Neural progenitor cell (in vitro differentiated cells): ENCODE measurements around the gene HDAC4. TPM values are rescaled to one million over a fixed set of nuclear protein-coding genes. Genes with fewer than 3 reads are reported as not detected.

Experiments
- DNase-seq: peaks from one replicate; pipeline ENCODE4 v3.0.0-alpha.2; 2016; ENCODE audit warnings: low spot score
- H2AFZ ChIP-seq: fragments of 200-600 bp; sonication (generic); replicated peaks from 2 replicates; pipeline ENCODE4 v1.6.1; 2016; ENCODE audit warnings: antibody characterized with exemption
- H3F3A ChIP-seq: fragments of 200-600 bp; sonication (generic); 2 replicates; pipeline ENCODE4 v1.6.1; 2016; ENCODE audit warnings: antibody characterized with exemption, low read depth
- H3K27ac ChIP-seq: fragments of 200-600 bp; sonication (generic); 2 replicates; pipeline ENCODE4 v1.5.1; 2016; ENCODE audit warnings: mild to moderate bottlenecking
- H3K27me3 ChIP-seq: fragments of 200-600 bp; sonication (generic); 2 replicates; pipeline ENCODE4 v1.6.1; 2016; ENCODE audit warnings: mild to moderate bottlenecking, moderate library complexity
- H3K36me3 ChIP-seq: fragments of 200-600 bp; sonication (generic); 2 replicates; pipeline ENCODE4 v1.5.1; 2016
- H3K4me1 ChIP-seq: fragments of 200-600 bp; sonication (generic); 2 replicates; pipeline ENCODE4 v1.6.1; 2016; ENCODE audit warnings: mixed run types
- H3K4me2 ChIP-seq: fragments of 200-600 bp; sonication (generic); 2 replicates; pipeline ENCODE4 v1.6.1; 2016
- H3K4me3 ChIP-seq: fragments of 200-600 bp; sonication (generic); 2 replicates; pipeline ENCODE4 v1.5.1; 2016
- H3K79me2 ChIP-seq: fragments of 200-600 bp; sonication (generic); 2 replicates; pipeline ENCODE4 v1.6.1; 2016; ENCODE audit warnings: low read depth
- H3K9ac ChIP-seq: fragments of 200-600 bp; sonication (generic); 2 replicates; pipeline ENCODE4 v1.6.1; 2016
- H3K9me3 ChIP-seq: fragments of 200-600 bp; sonication (generic); 2 replicates; pipeline ENCODE4 v1.5.1; 2016; ENCODE audit warnings: low read depth
- H4K20me1 ChIP-seq: fragments of 200-600 bp; sonication (generic); 2 replicates; pipeline ENCODE4 v1.6.1; 2016; ENCODE audit warnings: low read depth
- H3K27ac Mint-ChIP-seq: 3 replicates; pipeline ENCODE4 v1.8.0; 2021; ENCODE audit warnings: mixed read lengths
- H3K27me3 Mint-ChIP-seq: 2 replicates; pipeline ENCODE4 v1.8.0; 2022; ENCODE audit warnings: low read depth, mild to moderate bottlenecking, inconsistent platforms, moderate library complexity, mixed read lengths; ENCODE audit not compliant: insufficient read depth
- H3K36me3 Mint-ChIP-seq: 3 replicates; pipeline ENCODE4 v1.8.0; 2021; ENCODE audit warnings: mixed read lengths
- H3K4me1 Mint-ChIP-seq: 3 replicates; pipeline ENCODE4 v1.8.0; 2021; ENCODE audit warnings: mixed read lengths
- H3K4me3 Mint-ChIP-seq: 3 replicates; pipeline ENCODE4 v1.8.0; 2021; ENCODE audit warnings: mild to moderate bottlenecking, moderate library complexity, mixed read lengths
- H3K9me3 Mint-ChIP-seq: 3 replicates; pipeline ENCODE4 v1.8.0; 2020; ENCODE audit warnings: mixed read lengths
- CTCF ChIP-seq: fragments of 200-600 bp; sonication (generic); IDR thresholded peaks from 2 replicates; pipeline ENCODE4 v1.5.1; 2017; ENCODE audit warnings: antibody characterized with exemption, mild to moderate bottlenecking
- EZH2 ChIP-seq: fragments of 200-600 bp; sonication (generic); IDR thresholded peaks from 2 replicates; pipeline ENCODE4 v1.6.1; 2017; ENCODE audit warnings: antibody characterized with exemption, mild to moderate bottlenecking, moderate library complexity
- EZH2phosphoT487 ChIP-seq: fragments of 200-600 bp; sonication (generic); IDR thresholded peaks from 2 replicates; pipeline ENCODE4 v1.6.1; 2017; ENCODE audit warnings: antibody characterized with exemption
- total RNA-seq: library from RNA; depleted of rRNA; stranded (reverse); fragments of >200 nt; gene quantifications from 2 replicates; pipeline ENCODE4 v1.2.3, GENCODE V29; 2015; ENCODE audit warnings: low replicate concordance

The HDAC4 gene
- total RNA-seq, 1 donor from 2014 or later, result 36.0 TPM

GRCh38 chr2:239308661-239309397 is 92.0 kb downstream of the HDAC4 start:
- H3K4me2 ChIP-seq, result no peak overlapping the region
- no peaks in the 10 kb centered on the region for H3K36me3 ChIP-seq
- no peak for TF ChIP-seq EZH2phosphoT487
- TF ChIP-seq EZH2, result no peak
- TF ChIP-seq CTCF, result no peak
- H3K79me2 ChIP-seq, result peaks cover 86% of the 10 kb centered on the region
- Mint-ChIP-seq H3K9me3 (no peaks in the 10 kb centered on the region), H3K4me1 (peaks cover 63% of the 10 kb centered on the region), H3K4me3 (no peak overlapping the region), H3K27me3 (peaks cover 2% of the 10 kb centered on the region), H3K36me3 (peaks cover 2% of the 10 kb centered on the region), H3K27ac (peak overlapping the region; percentile 37)
- peaks cover 24% of the 10 kb centered on the region for H3K4me1 ChIP-seq
- no peak overlapping the region for H3K27ac ChIP-seq
- no peaks in the 10 kb centered on the region for H3K9me3 ChIP-seq
- no peak overlapping the region for H2AFZ ChIP-seq
- no peaks in the 10 kb centered on the region for H3K27me3 ChIP-seq
- H3F3A ChIP-seq, result peaks cover 5% of the 10 kb centered on the region
- no peak overlapping the region for H3K4me3 ChIP-seq
- DNase-seq, result no peak
- H3K9ac ChIP-seq, result no peak overlapping the region
- H4K20me1 ChIP-seq, result peaks cover 89% of the 10 kb centered on the region

GRCh38 chr2:239307921-239308613 is 92.8 kb downstream of the HDAC4 start:
- H3K4me1 Mint-ChIP-seq, result peaks cover 67% of the 10 kb centered on the region
- H3K9me3 Mint-ChIP-seq, result no peaks in the 10 kb centered on the region
- no peak overlapping the region for H3K9ac ChIP-seq
- TF ChIP-seq CTCF (no peak), EZH2 (no peak), EZH2phosphoT487 (no peak)
- no peak overlapping the region for H3K4me3 Mint-ChIP-seq
- no peaks in the 10 kb centered on the region for H3K27me3 ChIP-seq
- no peak for DNase-seq
- H3K4me3 ChIP-seq, result no peak overlapping the region
- peaks cover 2% of the 10 kb centered on the region for H3K27me3 Mint-ChIP-seq
- peaks cover 92% of the 10 kb centered on the region for H4K20me1 ChIP-seq
- no peak overlapping the region for H3K27ac Mint-ChIP-seq
- H3K36me3 ChIP-seq, result no peaks in the 10 kb centered on the region
- no peaks in the 10 kb centered on the region for H3K9me3 ChIP-seq
- peaks cover 2% of the 10 kb centered on the region for H3K36me3 Mint-ChIP-seq
- no peak overlapping the region for H2AFZ ChIP-seq
- H3K79me2 ChIP-seq, result peaks cover 86% of the 10 kb centered on the region
- no peak overlapping the region for H3K27ac ChIP-seq
- no peak overlapping the region for H3K4me2 ChIP-seq
- H3K4me1 ChIP-seq, result peaks cover 26% of the 10 kb centered on the region
- H3F3A ChIP-seq, result peaks cover 5% of the 10 kb centered on the region

- Histone ChIP-seq H3K79me2 (peaks cover 84% of the 10 kb centered on the region), H3K27ac (no peak overlapping the region)
These were observed 93.6 kb downstream of the HDAC4 start for GRCh38 chr2:239307221-239307569.

More at GRCh38 chr2:239307221-239307569, 93.6 kb downstream of the HDAC4 start:
- no peaks in the 10 kb centered on the region for H3K36me3 ChIP-seq
- no peaks in the 10 kb centered on the region for H3K27me3 ChIP-seq
- no peak overlapping the region for H3K4me3 Mint-ChIP-seq
- H3K9me3 ChIP-seq, result no peaks in the 10 kb centered on the region
- no peak for DNase-seq
- H3K9ac ChIP-seq, result no peak overlapping the region
- no peak overlapping the region for H3K4me3 ChIP-seq
- H4K20me1 ChIP-seq, result peaks cover 94% of the 10 kb centered on the region
- peaks cover 73% of the 10 kb centered on the region for H3K4me1 Mint-ChIP-seq
- H3K27ac Mint-ChIP-seq, result no peak overlapping the region
- H3F3A ChIP-seq, result peaks cover 5% of the 10 kb centered on the region
- H3K4me1 ChIP-seq, result peaks cover 26% of the 10 kb centered on the region
- peaks cover 2% of the 10 kb centered on the region for H3K27me3 Mint-ChIP-seq
- no peaks in the 10 kb centered on the region for H3K9me3 Mint-ChIP-seq
- TF ChIP-seq CTCF, result no peak
- TF ChIP-seq EZH2, result no peak
- H3K36me3 Mint-ChIP-seq, result peaks cover 2% of the 10 kb centered on the region
- H3K4me2 ChIP-seq, result no peak overlapping the region
- no peak overlapping the region for H2AFZ ChIP-seq
